ENCODE measurements around the gene SLC1A3.

Gene SLC1A3

GRCh38 chr5:36665628-36666027 is 59.2 kb downstream of the SLC1A3 start:
- no peaks in the 10 kb centered on the region for H3K27me3 ChIP-seq (ENCODE audit: control insufficient read depth, insufficient read depth, low read length, poor library complexity, severe bottlenecking)

GRCh38 chr5:36666274-36666673 is 59.9 kb downstream of the SLC1A3 start:
- Histone ChIP-seq H3K27me3 (ENCODE audit: control insufficient read depth, insufficient read depth, low read length, poor library complexity, severe bottlenecking) (no peaks in the 10 kb centered on the region), H3K4me1 (ENCODE audit: control insufficient read depth, insufficient read depth, low read length) (peaks cover 4% of the 10 kb centered on the region), H3K9me3 (ENCODE audit: control insufficient read depth, low read length) (no peaks in the 10 kb centered on the region), H3K36me3 (ENCODE audit: control insufficient read depth, insufficient read depth, low read length) (no peaks in the 10 kb centered on the region), H3K27ac (ENCODE audit: insufficient read depth, low read depth, low read length, poor library complexity, severe bottlenecking) (no peak overlapping the region), H3K4me3 (ENCODE audit: insufficient read depth, low read depth, low read length) (no peak overlapping the region)
- WGBS, 2 experiments, result 94 to 100% methylated on average over 2 of the region's 2 CpGs

More at GRCh38 chr5:36665628-36666027, 59.2 kb downstream of the SLC1A3 start:
- H3K36me3 ChIP-seq (ENCODE audit: control insufficient read depth, insufficient read depth, low read length), result no peaks in the 10 kb centered on the region
- no peak overlapping the region for H3K27ac ChIP-seq (ENCODE audit: insufficient read depth, low read depth, low read length, poor library complexity, severe bottlenecking)
- WGBS, 2 experiments, result 92 to 97% methylated on average over 3 of the region's 3 CpGs
- H3K9me3 ChIP-seq (ENCODE audit: control insufficient read depth, low read length), result no peaks in the 10 kb centered on the region
- no peak overlapping the region for H3K4me3 ChIP-seq (ENCODE audit: insufficient read depth, low read depth, low read length)
- peaks cover 4% of the 10 kb centered on the region for H3K4me1 ChIP-seq (ENCODE audit: control insufficient read depth, insufficient read depth, low read length)

- WGBS, 2 experiments, result 94% methylated on average over 1 of the region's 1 CpG; no CpG with 5 or more reads in 1 of the 2 experiments
- no peak overlapping the region for H3K4me3 ChIP-seq (ENCODE audit: insufficient read depth, low read depth, low read length)
- no peaks in the 10 kb centered on the region for H3K36me3 ChIP-seq (ENCODE audit: control insufficient read depth, insufficient read depth, low read length)
- H3K4me1 ChIP-seq (ENCODE audit: control insufficient read depth, insufficient read depth, low read length), result peaks cover 1% of the 10 kb centered on the region
- H3K27ac ChIP-seq (ENCODE audit: insufficient read depth, low read depth, low read length, poor library complexity, severe bottlenecking), result no peak overlapping the region
- H3K9me3 ChIP-seq (ENCODE audit: control insufficient read depth, low read length), result no peaks in the 10 kb centered on the region
- no peaks in the 10 kb centered on the region for H3K27me3 ChIP-seq (ENCODE audit: control insufficient read depth, insufficient read depth, low read length, poor library complexity, severe bottlenecking)
Measured at GRCh38 chr5:36666986-36667385, 60.6 kb downstream of the SLC1A3 start.

GRCh38 chr5:36667824-36668223 is 61.4 kb downstream of the SLC1A3 start:
- no peaks in the 10 kb centered on the region for H3K4me1 ChIP-seq (ENCODE audit: control insufficient read depth, insufficient read depth, low read length)
- no peaks in the 10 kb centered on the region for H3K27me3 ChIP-seq (ENCODE audit: control insufficient read depth, insufficient read depth, low read length, poor library complexity, severe bottlenecking)
- WGBS, 2 experiments, result 81 to 83% methylated on average over 3 of the region's 3 CpGs
- no peak overlapping the region for H3K27ac ChIP-seq (ENCODE audit: insufficient read depth, low read depth, low read length, poor library complexity, severe bottlenecking)
- H3K36me3 ChIP-seq (ENCODE audit: control insufficient read depth, insufficient read depth, low read length), result no peaks in the 10 kb centered on the region
- no peak overlapping the region for H3K4me3 ChIP-seq (ENCODE audit: insufficient read depth, low read depth, low read length)
- H3K9me3 ChIP-seq (ENCODE audit: control insufficient read depth, low read length), result no peaks in the 10 kb centered on the region

GRCh38 chr5:36669015-36669651 is 62.7 kb downstream of the SLC1A3 start:
- 94% methylated on average over 12 to 13 of the region's 13 CpGs for WGBS, 2 experiments
- H3K4me3 ChIP-seq (ENCODE audit: insufficient read depth, low read depth, low read length), result no peak overlapping the region
- H3K27me3 ChIP-seq (ENCODE audit: control insufficient read depth, insufficient read depth, low read length, poor library complexity, severe bottlenecking), result no peaks in the 10 kb centered on the region
- H3K4me1 ChIP-seq (ENCODE audit: control insufficient read depth, insufficient read depth, low read length), result no peaks in the 10 kb centered on the region
- no peaks in the 10 kb centered on the region for H3K36me3 ChIP-seq (ENCODE audit: control insufficient read depth, insufficient read depth, low read length)
- no peaks in the 10 kb centered on the region for H3K9me3 ChIP-seq (ENCODE audit: control insufficient read depth, low read length)
- no peak overlapping the region for H3K27ac ChIP-seq (ENCODE audit: insufficient read depth, low read depth, low read length, poor library complexity, severe bottlenecking)

- H3K27me3 ChIP-seq (ENCODE audit: control insufficient read depth, insufficient read depth, low read length, poor library complexity, severe bottlenecking), result no peaks in the 10 kb centered on the region
- WGBS, 2 experiments, result 93% methylated on average over 3 of the region's 3 CpGs
- H3K9me3 ChIP-seq (ENCODE audit: control insufficient read depth, low read length), result no peaks in the 10 kb centered on the region
- no peak overlapping the region for H3K27ac ChIP-seq (ENCODE audit: insufficient read depth, low read depth, low read length, poor library complexity, severe bottlenecking)
- H3K4me1 ChIP-seq (ENCODE audit: control insufficient read depth, insufficient read depth, low read length), result no peaks in the 10 kb centered on the region
- H3K36me3 ChIP-seq (ENCODE audit: control insufficient read depth, insufficient read depth, low read length), result no peaks in the 10 kb centered on the region
- no peak overlapping the region for H3K4me3 ChIP-seq (ENCODE audit: insufficient read depth, low read depth, low read length)
Measured at GRCh38 chr5:36670548-36670947, 64.1 kb downstream of the SLC1A3 start.

GRCh38 chr5:36675282-36675681 is 68.9 kb downstream of the SLC1A3 start:
- Histone ChIP-seq H3K36me3 (ENCODE audit: control insufficient read depth, insufficient read depth, low read length) (no peaks in the 10 kb centered on the region), H3K4me3 (ENCODE audit: insufficient read depth, low read depth, low read length) (no peak overlapping the region), H3K9me3 (ENCODE audit: control insufficient read depth, low read length) (no peaks in the 10 kb centered on the region), H3K27me3 (ENCODE audit: control insufficient read depth, insufficient read depth, low read length, poor library complexity, severe bottlenecking) (no peaks in the 10 kb centered on the region), H3K27ac (ENCODE audit: insufficient read depth, low read depth, low read length, poor library complexity, severe bottlenecking) (no peak overlapping the region), H3K4me1 (ENCODE audit: control insufficient read depth, insufficient read depth, low read length) (no peaks in the 10 kb centered on the region)
- WGBS, 2 experiments, result 94% methylated on average over 3 of the region's 3 CpGs

GRCh38 chr5:36679221-36679989 is 73.0 kb downstream of the SLC1A3 start:
- Histone ChIP-seq H3K9me3 (ENCODE audit: control insufficient read depth, low read length) (no peaks in the 10 kb centered on the region), H3K4me3 (ENCODE audit: insufficient read depth, low read depth, low read length) (no peak overlapping the region), H3K4me1 (ENCODE audit: control insufficient read depth, insufficient read depth, low read length) (no peaks in the 10 kb centered on the region), H3K36me3 (ENCODE audit: control insufficient read depth, insufficient read depth, low read length) (no peaks in the 10 kb centered on the region), H3K27ac (ENCODE audit: insufficient read depth, low read depth, low read length, poor library complexity, severe bottlenecking) (no peak overlapping the region), H3K27me3 (ENCODE audit: control insufficient read depth, insufficient read depth, low read length, poor library complexity, severe bottlenecking) (no peaks in the 10 kb centered on the region)
- 93 to 98% methylated on average over 7 to 8 of the region's 8 CpGs for WGBS, 2 experiments

- H3K4me3 ChIP-seq (ENCODE audit: insufficient read depth, low read depth, low read length), result no peak overlapping the region
- no peak overlapping the region for H3K27ac ChIP-seq (ENCODE audit: insufficient read depth, low read depth, low read length, poor library complexity, severe bottlenecking)
- no peaks in the 10 kb centered on the region for H3K36me3 ChIP-seq (ENCODE audit: control insufficient read depth, insufficient read depth, low read length)
- H3K4me1 ChIP-seq (ENCODE audit: control insufficient read depth, insufficient read depth, low read length), result no peaks in the 10 kb centered on the region
- H3K27me3 ChIP-seq (ENCODE audit: control insufficient read depth, insufficient read depth, low read length, poor library complexity, severe bottlenecking), result no peaks in the 10 kb centered on the region
- 94% methylated on average over 7 of the region's 7 CpGs for WGBS, 2 experiments
- no peaks in the 10 kb centered on the region for H3K9me3 ChIP-seq (ENCODE audit: control insufficient read depth, low read length)
Measured at GRCh38 chr5:36680066-36680465, 73.7 kb downstream of the SLC1A3 start.

- Histone ChIP-seq H3K4me3 (ENCODE audit: insufficient read depth, low read depth, low read length) (no peak overlapping the region), H3K27ac (ENCODE audit: insufficient read depth, low read depth, low read length, poor library complexity, severe bottlenecking) (no peak overlapping the region), H3K9me3 (ENCODE audit: control insufficient read depth, low read length) (no peaks in the 10 kb centered on the region), H3K36me3 (ENCODE audit: control insufficient read depth, insufficient read depth, low read length) (no peaks in the 10 kb centered on the region), H3K4me1 (ENCODE audit: control insufficient read depth, insufficient read depth, low read length) (no peaks in the 10 kb centered on the region), H3K27me3 (ENCODE audit: control insufficient read depth, insufficient read depth, low read length, poor library complexity, severe bottlenecking) (no peaks in the 10 kb centered on the region)
- 88 to 90% methylated on average over 1 of the region's 1 CpG for WGBS, 2 experiments
Measured at GRCh38 chr5:36681711-36682110, 75.3 kb downstream of the SLC1A3 start.

All from ectodermal cell (in vitro differentiated cells).